GM18505 (cell line): ENCODE results near the gene CELA2A.
"Not testable (repeated sequence)": the region's sequence is repeated elsewhere in the genome, so short reads cannot be mapped to it uniquely, and the experiment has no call there.

ENCODE experiments used
- ATAC-seq: cut with Tn5 transposase; IDR thresholded peaks from one replicate; pipeline ENCODE4 v1.9.1; 2021; ENCODE audit not compliant: unreplicated experiment
- POLR2A ChIP-seq: IDR thresholded peaks from 4 replicates; pipeline ENCODE4 v1.6.1; 2011; ENCODE audit warnings: borderline replicate concordance; ENCODE audit not compliant: insufficient read depth, insufficient read length; ENCODE audit errors: extremely low read depth

CELA2A gene

DNA sequence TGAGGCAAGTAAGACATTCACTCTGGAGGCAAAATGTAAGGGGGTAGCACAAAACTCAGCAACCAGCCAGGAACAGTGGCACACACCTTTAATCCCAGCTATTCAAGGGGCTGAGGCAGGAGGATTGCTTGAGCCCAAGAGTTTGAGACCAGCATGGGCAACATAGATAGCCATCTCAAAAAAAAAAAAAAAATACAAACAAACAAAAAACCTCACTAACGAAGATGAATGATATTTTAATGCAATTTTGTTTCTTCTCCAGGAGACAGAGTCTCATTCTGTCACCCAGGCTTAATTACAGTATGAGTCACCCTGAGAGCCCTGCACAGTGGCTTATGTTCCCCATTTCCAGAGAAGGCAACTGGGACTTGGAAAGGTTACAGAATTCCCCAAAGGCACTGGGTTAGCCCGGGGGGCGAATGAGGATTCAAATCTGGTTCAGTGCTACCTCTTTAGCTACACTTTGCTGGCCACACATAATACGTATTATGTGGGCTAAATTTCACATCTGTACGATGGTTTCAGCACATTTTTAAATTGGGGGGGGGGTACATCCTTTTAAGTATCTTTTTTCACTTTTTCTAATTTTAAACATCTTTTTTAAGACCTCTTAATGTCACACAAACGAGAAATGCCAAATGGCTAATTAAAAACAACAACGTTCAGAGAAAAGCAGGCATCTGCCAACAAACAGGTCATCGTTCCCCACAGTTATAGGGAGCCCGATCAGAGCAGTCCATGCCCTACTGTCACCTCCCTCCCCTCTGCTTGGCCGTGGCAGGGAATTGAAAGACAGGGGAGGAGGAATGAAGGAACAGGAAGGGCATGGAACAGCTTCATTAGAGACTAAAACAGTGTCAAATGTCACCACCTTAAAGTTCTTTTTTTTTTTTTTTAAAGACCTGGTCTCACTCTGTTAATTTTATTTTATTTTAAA, 3.5 kb downstream of the CELA2A start:
- TF ChIP-seq POLR2A: no peak
- no peak for ATAC-seq

DNA sequence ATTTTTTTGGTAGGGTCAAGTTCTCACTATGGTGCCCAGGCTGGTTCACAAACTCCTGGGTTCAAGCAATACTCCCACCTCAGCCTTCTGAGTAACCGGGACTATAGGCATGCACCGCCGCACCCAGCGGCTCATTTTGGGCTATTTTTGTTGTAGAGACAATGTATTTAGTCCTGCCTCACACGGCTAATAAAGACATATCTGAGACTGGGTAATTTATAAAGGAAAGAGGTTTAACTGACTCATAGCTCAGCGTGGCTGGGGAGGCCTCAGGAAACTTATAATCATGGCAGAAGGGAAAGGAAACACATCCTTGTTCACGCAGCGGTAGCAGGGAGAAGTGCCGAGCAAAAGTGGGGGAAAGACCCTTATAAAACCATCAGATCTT, 4.2 kb downstream of the CELA2A start:
- ATAC-seq: no peak
- TF ChIP-seq POLR2A: no peak

GRCh38 chr1:15463064-15463800, 6.7 kb downstream of the CELA2A start:
- not testable (repeated sequence) for ATAC-seq

GRCh38 chr1:15463926-15464322, 7.4 kb downstream of the CELA2A start:
- not testable (repeated sequence) for ATAC-seq

GRCh38 chr1:15465674-15466073, 9.1 kb downstream of the CELA2A start:
- TF ChIP-seq POLR2A: no peak

GRCh38 chr1:15466955-15467625, 10.6 kb downstream of the CELA2A start:
- not testable (repeated sequence) for ATAC-seq

More at GRCh38 chr1:15465674-15466073, 9.1 kb downstream of the CELA2A start:
- ATAC-seq: no peak

DNA sequence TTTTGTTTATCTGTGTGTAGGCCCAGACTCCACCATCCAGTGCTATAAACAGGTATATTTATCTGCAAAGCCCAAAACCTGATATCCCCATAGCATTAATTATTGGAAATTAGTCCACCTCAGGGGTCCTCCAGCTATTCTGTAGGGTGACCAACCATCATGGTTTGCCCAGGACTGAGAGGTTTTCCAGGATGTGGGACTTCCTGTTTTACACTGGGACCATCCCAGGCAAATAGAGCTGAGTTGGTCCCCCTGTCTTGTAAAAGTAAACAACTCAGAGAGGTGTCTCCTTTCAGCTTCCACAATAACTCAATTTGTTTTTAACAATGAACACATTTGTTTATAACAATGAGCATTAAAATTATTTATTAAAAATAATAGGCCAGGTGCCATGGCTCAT, 11.6 kb downstream of the CELA2A start:
- no peak for TF ChIP-seq POLR2A
- no peak for ATAC-seq

DNA sequence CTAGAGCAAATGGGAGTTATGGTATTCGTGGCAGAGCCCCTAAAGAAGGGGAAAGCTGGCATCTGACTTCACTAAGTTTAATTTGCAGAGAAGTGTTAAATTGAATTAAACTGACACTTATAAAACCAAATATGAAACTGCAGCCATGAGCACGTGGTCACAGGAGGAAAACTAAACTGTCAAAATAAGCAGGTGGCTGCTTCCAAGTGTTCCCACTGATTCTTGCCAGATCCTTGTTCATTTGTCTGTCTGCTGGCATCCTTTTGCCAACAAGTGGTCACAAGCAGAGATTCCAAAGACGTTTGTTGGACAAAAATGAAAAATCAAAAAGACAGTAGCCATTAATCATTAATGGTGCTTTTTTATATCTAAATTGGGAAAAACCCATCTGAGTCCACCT, 12.8 kb downstream of the CELA2A start:
- TF ChIP-seq POLR2A: no peak
- no peak for ATAC-seq

GRCh38 chr1:15469821-15470448, 13.4 kb downstream of the CELA2A start:
- ATAC-seq: not testable (repeated sequence)

DNA sequence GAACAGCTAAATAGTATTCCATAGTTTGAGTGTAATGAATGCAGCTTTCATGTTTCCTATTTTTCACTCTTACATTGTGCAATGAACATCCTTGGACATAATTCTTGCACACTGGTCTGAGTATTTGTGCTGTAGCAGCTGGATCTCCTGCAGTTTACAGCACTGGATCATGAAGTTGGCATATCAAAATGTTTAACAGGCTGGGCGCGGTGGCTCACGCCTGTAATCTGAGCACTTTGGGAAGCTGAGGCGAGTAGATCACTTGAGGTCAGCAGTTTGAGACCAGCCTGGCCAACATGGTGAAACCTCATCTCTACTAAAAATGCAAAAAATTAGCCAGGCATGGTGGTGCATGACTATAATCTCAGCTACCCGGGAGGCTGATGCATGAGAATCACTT, 14.5 kb downstream of the CELA2A start:
- ATAC-seq: not testable (repeated sequence)

DNA sequence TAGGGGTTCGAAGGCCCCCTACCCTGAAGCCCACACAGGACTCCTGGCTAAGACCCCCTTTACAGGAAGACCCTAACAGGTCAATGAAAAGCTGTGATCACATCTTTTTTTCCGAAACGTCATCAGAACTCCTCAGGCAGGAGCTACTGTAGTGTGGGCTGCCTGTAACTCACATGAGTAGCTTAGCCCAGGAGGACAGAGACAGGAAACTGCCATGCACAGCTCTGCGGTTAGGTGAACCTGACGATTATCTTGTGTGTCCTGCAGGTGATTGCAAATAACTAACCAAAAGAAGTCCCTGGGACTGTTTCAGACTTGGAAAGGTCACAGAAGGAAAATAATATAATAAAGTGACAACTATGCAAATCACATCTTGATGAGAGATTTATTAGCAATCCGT, 15.2 kb downstream of the CELA2A start:
- not testable (repeated sequence) for ATAC-seq

GRCh38 chr1:15472587-15472986, 16.1 kb downstream of the CELA2A start:
- no peak for ATAC-seq
- no peak for TF ChIP-seq POLR2A

GRCh38 chr1:15475752-15476314, 19.3 kb downstream of the CELA2A start, which contains the start of gene CELA2B:
TSS of gene CELA2B (plus strand) at chr1:15476104. CDS start at chr1:15476126, 22 bp downstream.
- no peak for TF ChIP-seq POLR2A

More at GRCh38 chr1:15475752-15476314, 19.3 kb downstream of the CELA2A start, which contains the start of gene CELA2B:
- no peak for ATAC-seq
